Duodenal mucosa (tissue), 2 donors: ENCODE data around the gene NDUFV1.
"Not testable (repeated sequence)": the region's sequence is repeated elsewhere in the genome, so short reads cannot be mapped to it uniquely, and the experiment has no call there.

ENCODE experiments used
- H3K27ac ChIP-seq: one replicate; pipeline ENCODE4 v1.7.0; 2013; ENCODE audit warnings: low read depth, low read length
- H3K27me3 ChIP-seq, 2 donors: one replicate each; pipeline ENCODE4 v1.7.0; 2013; ENCODE audit warnings: low read length in 2 of 2, control low read depth in 1 of 2; ENCODE audit not compliant: insufficient read depth in 2 of 2, control insufficient read depth in 1 of 2
- H3K36me3 ChIP-seq, 2 donors: one replicate each; pipeline ENCODE4 v1.7.0; 2013; ENCODE audit warnings: low read length in 2 of 2, control low read depth in 1 of 2; ENCODE audit not compliant: insufficient read depth in 2 of 2, control insufficient read depth in 1 of 2
- H3K4me1 ChIP-seq, 2 donors: one replicate each; pipeline ENCODE4 v1.7.0; 2013; ENCODE audit warnings: low read length in 2 of 2, control low read depth in 1 of 2; ENCODE audit not compliant: insufficient read depth in 2 of 2, control insufficient read depth in 1 of 2
- H3K4me3 ChIP-seq, 2 donors: one replicate each; pipeline ENCODE4 v1.7.0; 2013; ENCODE audit warnings: low read length in 2 of 2, low read depth in 1 of 2
- H3K9ac ChIP-seq, 2 donors: one replicate each; pipeline ENCODE4 v1.7.0; 2013; ENCODE audit warnings: low read length in 2 of 2, low read depth in 1 of 2
- H3K9me3 ChIP-seq, 2 donors: one replicate each; pipeline ENCODE4 v1.7.0; 2013; ENCODE audit warnings: low read length in 2 of 2, control low read depth in 1 of 2; ENCODE audit not compliant: control insufficient read depth in 1 of 2

Gene NDUFV1

GRCh38 chr11:67606492-67607295, at the start of gene NDUFV1:
TSS of gene NDUFV1 (plus strand) at chr11:67606936. CDS start at chr11:67607005, 69 bp downstream.
- Histone ChIP-seq H3K9me3 (no peaks in the 10 kb centered on the region), H3K36me3 (peaks cover 16 to 32% of the 10 kb centered on the region in 2 donors), H3K27me3 (no peaks in the 10 kb centered on the region), H3K9ac (peak within 1 kb of the TSS; percentile 81 to 99), H3K4me3 (peak within 1 kb of the TSS; percentile 80 to 100), H3K27ac (peak within 1 kb of the TSS; percentile 86), H3K4me1 (peaks cover 12 to 14% of the 10 kb centered on the region in 2 donors)

- Histone ChIP-seq H3K4me3 (peak overlapping the region; percentile 50 to 54), H3K27me3 (no peaks in the 10 kb centered on the region), H3K4me1 (peaks cover 5 to 12% of the 10 kb centered on the region in 2 donors), H3K27ac (peak overlapping the region; percentile 60), H3K9ac (peak overlapping the region; percentile 13 to 40), H3K36me3 (no peaks in the 10 kb centered on the region), H3K9me3 (no peaks in the 10 kb centered on the region)
Measured at GRCh38 chr11:67558084-67558772, 48.5 kb upstream of the NDUFV1 start.

- Histone ChIP-seq H3K36me3 (no peaks in the 10 kb centered on the region), H3K9me3 (no peaks in the 10 kb centered on the region), H3K27ac (no peak overlapping the region), H3K4me1 (peaks cover 13 to 15% of the 10 kb centered on the region in 2 donors), H3K27me3 (no peaks in the 10 kb centered on the region), H3K4me3 (no peak overlapping the region), H3K9ac (no peak overlapping the region)
Measured at GRCh38 chr11:67561971-67562619, 44.6 kb upstream of the NDUFV1 start.

- Histone ChIP-seq H3K4me3 (no peak overlapping the region), H3K9me3 (no peaks in the 10 kb centered on the region), H3K36me3 (no peaks in the 10 kb centered on the region), H3K27me3 (no peaks in the 10 kb centered on the region), H3K27ac (no peak overlapping the region), H3K9ac (no peak overlapping the region), H3K4me1 (peaks cover 12 to 15% of the 10 kb centered on the region in 2 donors)
Measured at GRCh38 chr11:67562963-67563704, 43.6 kb upstream of the NDUFV1 start.

- not testable (repeated sequence) for H3K4me3 ChIP-seq, H3K36me3 ChIP-seq, H3K9me3 ChIP-seq, H3K27me3 ChIP-seq, H3K9ac ChIP-seq, H3K27ac ChIP-seq
- peaks cover 9 to 15% of the 10 kb centered on the region in 2 donors for H3K4me1 ChIP-seq
Measured at GRCh38 chr11:67563705-67564114, 43.0 kb upstream of the NDUFV1 start.

- Histone ChIP-seq H3K9me3 (no peaks in the 10 kb centered on the region), H3K4me1 (peaks cover 9 to 14% of the 10 kb centered on the region in 2 donors), H3K9ac (no peak overlapping the region), H3K27ac (no peak overlapping the region), H3K36me3 (no peaks in the 10 kb centered on the region), H3K4me3 (no peak overlapping the region), H3K27me3 (no peaks in the 10 kb centered on the region)
Measured at GRCh38 chr11:67564230-67564629, 42.5 kb upstream of the NDUFV1 start.

- H3K9me3 ChIP-seq: no peaks in the 10 kb centered on the region
- peaks cover 0 to 3% of the 10 kb centered on the region in 2 donors for H3K27me3 ChIP-seq
- H3K27ac ChIP-seq: no peak overlapping the region
- no peak overlapping the region for H3K9ac ChIP-seq
- H3K4me1 ChIP-seq: peaks cover 0 to 4% of the 10 kb centered on the region in 2 donors
- no peak overlapping the region for H3K4me3 ChIP-seq
- no peaks in the 10 kb centered on the region for H3K36me3 ChIP-seq
Measured at GRCh38 chr11:67571443-67571842, 35.3 kb upstream of the NDUFV1 start.

- H3K9me3 ChIP-seq: no peaks in the 10 kb centered on the region
- H3K4me3 ChIP-seq: no peak overlapping the region
- no peak overlapping the region for H3K27ac ChIP-seq
- no peak overlapping the region for H3K9ac ChIP-seq
- H3K27me3 ChIP-seq: peaks cover 0 to 3% of the 10 kb centered on the region in 2 donors
- H3K36me3 ChIP-seq: no peaks in the 10 kb centered on the region
- H3K4me1 ChIP-seq: peaks cover 0 to 4% of the 10 kb centered on the region in 2 donors
Measured at GRCh38 chr11:67572305-67572704, 34.4 kb upstream of the NDUFV1 start.

GRCh38 chr11:67572747-67573419, 33.9 kb upstream of the NDUFV1 start:
- Histone ChIP-seq H3K9me3 (no peaks in the 10 kb centered on the region), H3K4me1 (peaks cover 0 to 4% of the 10 kb centered on the region in 2 donors), H3K9ac (peak overlapping the region; percentile 39 to 52), H3K27ac (no peak overlapping the region), H3K36me3 (no peaks in the 10 kb centered on the region), H3K27me3 (peaks cover 0 to 6% of the 10 kb centered on the region in 2 donors), H3K4me3 (peak overlapping the region; percentile 50 to 56)
